GM18951 (cell line): Measurements from ENCODE around the gene SMIM29.
A peak's percentile ranks its signal among the peaks of the same experiment; 100 is the strongest.

Experiments
- POLR2A ChIP-seq: IDR thresholded peaks from 4 replicates; pipeline ENCODE4 v1.6.1; 2011; ENCODE audit warnings: mild to moderate bottlenecking; ENCODE audit not compliant: insufficient read length, insufficient read depth; ENCODE audit errors: extremely low read depth
- in situ Hi-C: fragments of 300-500 bp; cut with MboI; formaldehyde crosslinking; loops from one replicate; pipeline ENCODE4 v1.12.0; 2022; ENCODE audit warnings: low sequenced_read_pairs, mixed read lengths, inconsistent platforms; ENCODE audit not compliant: unreplicated experiment

SMIM29 gene

GRCh38 chr6:34249469-34250261 lies 859 bp upstream of the SMIM29 start:
- TF ChIP-seq POLR2A: no peak
- in situ Hi-C loops: loop anchor here (5.0 kb wide), 1 partner anchor 163 kb away; no protein-coding TSS in a partner anchor

GRCh38 chr6:34248198-34248726 lies 544 bp downstream of the SMIM29 start:
- TF ChIP-seq POLR2A: no peak
- in situ Hi-C loops: loop anchor here (5.0 kb wide), 1 partner anchor 164 kb away; no protein-coding TSS in a partner anchor

- TF ChIP-seq POLR2A: no peak
- in situ Hi-C loops: loop anchor here (5.0 kb wide), 1 partner anchor 165 kb away; no protein-coding TSS in a partner anchor
Measured at GRCh38 chr6:34247481-34248197, 1.2 kb downstream of the SMIM29 start.

DNA sequence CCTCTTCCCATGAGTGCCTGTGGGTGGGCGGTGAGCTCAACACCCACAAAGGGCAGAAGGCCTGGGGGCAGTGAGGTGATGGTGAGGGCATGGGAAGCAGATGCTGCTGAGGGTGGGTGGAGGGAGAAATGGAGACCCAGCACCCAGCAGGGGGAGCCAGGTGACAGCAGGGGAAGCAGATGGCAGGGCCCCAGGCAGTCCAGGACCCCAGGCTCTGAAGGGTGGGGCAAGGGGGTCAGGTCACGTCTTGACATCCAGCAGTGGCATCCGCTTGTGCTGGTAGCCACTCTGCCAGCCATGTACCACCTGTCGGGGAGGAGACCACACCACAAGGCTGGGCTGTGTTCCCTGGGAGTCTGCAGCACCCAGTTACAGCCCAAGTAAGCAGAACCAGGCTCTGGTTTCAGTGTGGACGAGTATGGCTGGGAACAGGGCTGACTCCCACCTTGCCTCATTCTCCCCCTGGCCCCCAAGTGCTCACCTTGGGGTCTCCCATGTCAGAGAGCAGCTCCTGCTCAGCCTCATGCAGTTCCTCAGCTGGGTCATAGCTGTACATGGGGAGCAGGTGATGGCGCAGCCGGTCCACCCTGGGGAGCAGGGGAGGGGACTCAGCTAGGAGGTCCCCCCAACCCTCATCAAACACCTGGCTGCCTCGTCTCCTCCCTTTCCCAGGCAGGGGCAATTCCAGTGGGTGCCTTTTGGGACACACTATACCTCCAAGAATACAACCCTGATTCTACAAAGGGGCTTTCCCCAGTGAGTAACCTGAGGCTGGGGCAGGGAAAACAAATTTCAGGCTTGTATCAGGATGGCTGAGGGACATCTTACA lies 2.0 kb downstream of the SMIM29 start:
- in situ Hi-C loops: loop anchor here (5.0 kb wide), 1 partner anchor 166 kb away; no protein-coding TSS in a partner anchor
- peak; percentile 44 for TF ChIP-seq POLR2A

- in situ Hi-C loops: loop anchor here (5.0 kb wide), 1 partner anchor 166 kb away; no protein-coding TSS in a partner anchor
- TF ChIP-seq POLR2A: no peak
Measured at GRCh38 chr6:34246249-34246562, 2.6 kb downstream of the SMIM29 start.

GRCh38 chr6:34245761-34246140 lies 3.1 kb downstream of the SMIM29 start:
- in situ Hi-C loops: loop anchor here (5.0 kb wide), 1 partner anchor 167 kb away; no protein-coding TSS in a partner anchor

DNA sequence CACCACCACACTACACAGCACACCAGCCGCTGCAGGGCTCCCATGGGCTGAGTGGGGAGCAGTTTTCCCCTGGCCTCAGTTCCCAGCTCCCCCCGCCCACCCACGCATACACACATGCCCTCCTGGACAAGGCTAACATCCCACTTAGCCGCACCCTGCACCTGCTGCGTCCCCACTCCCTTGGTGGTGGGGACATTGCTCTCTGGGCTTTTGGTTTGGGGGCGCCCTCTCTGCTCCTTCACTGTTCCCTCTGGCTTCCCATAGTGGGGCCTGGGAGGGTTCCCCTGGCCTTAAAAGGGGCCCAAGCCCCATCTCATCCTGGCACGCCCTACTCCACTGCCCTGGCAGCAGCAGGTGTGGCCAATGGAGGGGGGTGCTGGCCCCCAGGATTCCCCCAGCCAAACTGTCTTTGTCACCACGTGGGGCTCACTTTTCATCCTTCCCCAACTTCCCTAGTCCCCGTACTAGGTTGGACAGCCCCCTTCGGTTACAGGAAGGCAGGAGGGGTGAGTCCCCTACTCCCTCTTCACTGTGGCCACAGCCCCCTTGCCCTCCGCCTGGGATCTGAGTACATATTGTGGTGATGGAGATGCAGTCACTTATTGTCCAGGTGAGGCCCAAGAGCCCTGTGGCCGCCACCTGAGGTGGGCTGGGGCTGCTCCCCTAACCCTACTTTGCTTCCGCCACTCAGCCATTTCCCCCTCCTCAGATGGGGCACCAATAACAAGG lies 3.6 kb downstream of the SMIM29 start:
- in situ Hi-C loops: loop anchor here (5.0 kb wide), 1 partner anchor 167 kb away; no protein-coding TSS in a partner anchor

- in situ Hi-C loops: no loop called here
- no peak for TF ChIP-seq POLR2A
Measured at GRCh38 chr6:34243901-34244884, 4.6 kb downstream of the SMIM29 start.

DNA sequence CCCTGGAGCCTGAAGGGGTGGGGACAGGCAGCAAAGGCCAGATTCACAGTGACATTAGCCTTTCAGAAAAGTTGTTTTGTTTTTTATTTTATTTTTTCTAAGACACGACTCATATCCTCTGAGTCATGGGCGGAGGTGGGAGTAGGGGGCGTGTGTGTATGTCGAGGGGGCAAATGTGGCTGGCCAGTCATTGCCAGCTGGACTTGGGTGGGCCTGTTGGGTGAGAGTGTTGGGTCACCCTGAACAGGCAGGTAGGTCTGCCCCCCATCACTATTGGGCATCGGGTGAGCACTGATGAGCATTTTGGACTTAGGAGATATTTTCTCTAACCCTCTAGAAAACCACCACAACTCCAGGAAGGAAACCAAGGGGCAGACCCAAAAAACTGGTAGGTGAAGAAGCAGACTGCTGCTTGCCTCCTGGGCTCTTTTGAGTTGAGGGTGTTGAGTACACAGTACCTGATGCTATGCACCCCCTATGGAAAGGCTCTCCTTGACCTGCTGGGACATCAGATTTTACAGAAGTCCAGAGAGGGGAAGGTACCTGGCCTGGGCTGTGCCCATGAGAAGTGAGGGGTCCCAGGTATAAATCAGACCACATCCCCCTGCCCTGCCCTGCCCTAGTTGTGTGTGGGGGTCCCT lies 5.6 kb downstream of the SMIM29 start:
- TF ChIP-seq POLR2A: no peak
- in situ Hi-C loops: no loop called here

DNA sequence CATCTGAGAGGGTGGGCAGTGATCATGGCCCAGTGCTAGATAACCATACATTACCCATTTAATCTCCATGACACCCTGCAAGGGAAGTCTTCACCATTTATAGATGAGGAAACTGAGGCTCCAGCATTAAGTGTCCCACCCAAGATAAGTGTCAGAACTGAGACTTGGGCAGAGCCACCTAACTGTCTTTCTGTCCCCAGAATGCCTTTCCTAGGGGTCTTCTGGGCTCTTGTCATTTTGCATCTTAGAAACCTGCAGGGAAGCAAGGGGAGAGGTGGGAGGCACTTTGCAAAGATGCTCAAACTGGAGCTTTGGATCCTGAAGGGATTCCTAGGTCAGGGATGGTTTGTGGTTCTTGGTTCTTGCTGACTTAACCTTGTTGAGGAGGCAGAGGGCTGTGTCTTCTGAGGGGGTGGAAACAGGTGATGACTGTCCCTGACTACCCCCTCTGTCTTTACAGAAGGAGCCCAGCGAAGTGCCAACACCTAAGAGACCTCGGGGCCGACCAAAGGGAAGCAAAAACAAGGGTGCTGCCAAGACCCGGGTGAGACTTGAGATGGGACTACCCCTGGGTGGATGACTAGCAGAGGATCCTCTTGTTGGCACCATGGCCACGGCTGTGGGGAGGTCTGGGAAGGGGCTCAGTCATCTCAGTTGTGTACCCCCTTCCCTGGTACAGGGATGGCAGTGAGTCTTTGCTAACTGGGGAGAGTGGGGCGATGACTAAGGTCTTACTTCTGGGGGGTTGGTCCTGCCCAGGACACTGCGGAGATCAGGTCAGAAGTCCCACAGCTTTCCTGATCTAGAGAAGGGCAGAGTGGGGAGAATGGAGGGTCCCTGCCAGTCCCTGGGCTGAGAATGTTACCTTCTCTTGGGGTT lies 6.3 kb downstream of the SMIM29 start:
- in situ Hi-C loops: no loop called here
- peak; percentile 12 for TF ChIP-seq POLR2A
